ENCODE measurements around the gene SFTPB.

- TF ChIP-seq EZH2phosphoT487 (IDR thresholded peaks at IDR 0.05; ENCODE audit: borderline replicate concordance, low read depth, low read length) (no peak), CTCF (conservative IDR thresholded peaks at IDR 0.05; ENCODE audit: low read length) (no peak)
Measured at GRCh38 chr2:85681776-85682175, 13.8 kb upstream of the SFTPB start.
